ENCODE data around the gene ROR1. TPM values are rescaled to one million over a fixed set of nuclear protein-coding genes. Genes with fewer than 3 reads are reported as not detected.

The ROR1 gene
- total and polyA plus RNA-seq, 2 donors (not counting 1 experiment from before 2014, with no cell fraction given): 0.46 to 16.0 TPM

DNA sequence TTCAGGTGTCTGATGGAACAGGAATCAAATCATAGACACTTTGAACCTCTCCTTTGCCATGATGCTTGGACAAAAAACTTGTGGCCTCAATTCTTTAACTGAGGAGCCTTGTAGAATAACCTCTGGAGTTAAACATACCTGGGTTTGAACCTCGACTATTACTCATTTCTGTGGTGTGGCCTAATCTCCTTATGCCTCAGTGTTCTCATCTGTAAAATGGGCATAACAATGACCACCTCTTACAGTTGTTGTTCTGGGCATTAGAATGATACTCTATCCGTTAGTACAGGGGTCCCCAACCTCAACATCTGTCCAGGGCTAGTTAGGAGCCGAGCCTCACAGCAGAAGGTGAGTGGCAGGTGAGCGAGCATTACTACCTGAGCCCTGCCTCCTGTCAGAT, 137.2 kb downstream of the ROR1 start:
- TF ChIP-seq EZH2 (IDR thresholded peaks at IDR 0.05; ENCODE audit: borderline replicate concordance, insufficient read depth, low read depth, low read length, poor library complexity, severe bottlenecking): no peak
- TF ChIP-seq, protein P1, sequence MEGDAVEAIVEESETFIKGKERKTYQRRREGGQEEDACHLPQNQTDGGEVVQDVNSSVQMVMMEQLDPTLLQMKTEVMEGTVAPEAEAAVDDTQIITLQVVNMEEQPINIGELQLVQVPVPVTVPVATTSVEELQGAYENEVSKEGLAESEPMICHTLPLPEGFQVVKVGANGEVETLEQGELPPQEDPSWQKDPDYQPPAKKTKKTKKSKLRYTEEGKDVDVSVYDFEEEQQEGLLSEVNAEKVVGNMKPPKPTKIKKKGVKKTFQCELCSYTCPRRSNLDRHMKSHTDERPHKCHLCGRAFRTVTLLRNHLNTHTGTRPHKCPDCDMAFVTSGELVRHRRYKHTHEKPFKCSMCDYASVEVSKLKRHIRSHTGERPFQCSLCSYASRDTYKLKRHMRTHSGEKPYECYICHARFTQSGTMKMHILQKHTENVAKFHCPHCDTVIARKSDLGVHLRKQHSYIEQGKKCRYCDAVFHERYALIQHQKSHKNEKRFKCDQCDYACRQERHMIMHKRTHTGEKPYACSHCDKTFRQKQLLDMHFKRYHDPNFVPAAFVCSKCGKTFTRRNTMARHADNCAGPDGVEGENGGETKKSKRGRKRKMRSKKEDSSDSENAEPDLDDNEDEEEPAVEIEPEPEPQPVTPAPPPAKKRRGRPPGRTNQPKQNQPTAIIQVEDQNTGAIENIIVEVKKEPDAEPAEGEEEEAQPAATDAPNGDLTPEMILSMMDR (IDR thresholded peaks at IDR 0.05): no peak

DNA sequence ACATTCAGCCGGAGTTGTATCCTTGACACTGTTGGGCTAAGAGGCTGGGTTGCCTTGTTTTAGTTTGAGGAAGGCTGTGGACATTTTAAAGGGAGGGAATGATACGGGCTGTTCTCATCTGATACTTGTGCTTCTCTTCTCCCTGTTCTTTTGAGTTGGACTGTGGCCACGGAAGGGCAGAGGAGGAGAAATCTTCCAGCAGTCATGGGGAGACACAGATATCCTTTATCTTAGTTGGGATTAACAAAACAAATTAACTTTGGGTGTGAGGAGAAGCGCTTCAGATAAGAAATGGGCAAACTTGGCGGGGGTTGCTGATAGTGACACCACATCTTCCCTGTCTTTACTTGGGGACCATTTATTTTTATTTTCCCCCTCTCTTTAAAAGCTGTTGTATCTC, 138.8 kb downstream of the ROR1 start:
- no peak for TF ChIP-seq EZH2 (IDR thresholded peaks at IDR 0.05; ENCODE audit: borderline replicate concordance, insufficient read depth, low read depth, low read length, poor library complexity, severe bottlenecking)
- TF ChIP-seq, protein P1 (IDR thresholded peaks at IDR 0.05): no peak
- ChIA-PET CTCF (interaction anchor here (4.4 to 8.6 kb wide), 2 partner anchors 139 to 223 kb away, joined by 40 to 153 read pairs; partner anchors contain the start of gene ROR1), POLR2A (no interaction called here)
- no peak overlapping the region for H3K4me3 ChIP-seq (ENCODE audit: control extremely low read depth in 1 of 5, extremely low read depth in 1 of 5, insufficient read depth in 1 of 5, low read depth in 2 of 5, low read length in 4 of 5)
- Mint-ChIP-seq H3K27ac (no peak overlapping the region), H3K27me3 (peaks cover 34% of the 10 kb centered on the region), H3K4me1 (no peaks in the 10 kb centered on the region), H3K9me3 (ENCODE audit: insufficient read depth) (no peaks in the 10 kb centered on the region), H3K4me3 (no peak overlapping the region)
- H4K20me1 ChIP-seq (ENCODE audit: control insufficient read depth, insufficient read depth, low read length, poor library complexity, severe bottlenecking): no peaks in the 10 kb centered on the region
- H3K27me3 ChIP-seq (replicated peaks in 1 of 4; ENCODE audit: control extremely low read depth in 1 of 4, control insufficient read depth in 3 of 4, insufficient read depth in 4 of 4, low read length in 3 of 4): peaks cover 0 to 4% (median 0%) of the 10 kb centered on the region in 4 experiments
- ATAC-seq (ENCODE audit: low read depth): no peak
- intact Hi-C loops (cut with micrococcal nuclease): no loop called here
- no peaks in the 10 kb centered on the region for H3K9me3 ChIP-seq (ENCODE audit: control extremely low read depth in 1 of 3, control insufficient read depth in 2 of 3, insufficient read depth in 1 of 3, low read length in 2 of 3)
- 97% methylated on average over 3 of the region's 5 CpGs for WGBS (ENCODE audit: insufficient coverage)
- H3K36me3 ChIP-seq (replicated peaks in 1 of 2; ENCODE audit: control extremely low read depth in 1 of 2, control insufficient read depth in 1 of 2, extremely low read depth in 1 of 2, insufficient read depth in 2 of 2, low read length in 1 of 2): no peaks in the 10 kb centered on the region
- H3K9ac ChIP-seq (ENCODE audit: low read length): no peak overlapping the region
- H3K79me2 ChIP-seq (ENCODE audit: control insufficient read depth, insufficient read depth, low read length): no peaks in the 10 kb centered on the region
- H3K27ac ChIP-seq (ENCODE audit: low read length in 2 of 2): no peak overlapping the region
- no peak for DNase-seq
- no peak overlapping the region for H3K4me2 ChIP-seq (replicated peaks; ENCODE audit: low read depth, low read length, poor library complexity, severe bottlenecking)
- H3K4me1 ChIP-seq (ENCODE audit: control insufficient read depth in 2 of 2, insufficient read depth in 2 of 2, low read length in 2 of 2): no peaks in the 10 kb centered on the region
- no peak overlapping the region for H2AFZ ChIP-seq (ENCODE audit: insufficient read depth, low read depth, low read length, poor library complexity, severe bottlenecking)

More for the DNA sequence above, 137.2 kb downstream of the ROR1 start:
- no peak for DNase-seq
- H3K4me3 ChIP-seq (ENCODE audit: control extremely low read depth in 1 of 5, extremely low read depth in 1 of 5, insufficient read depth in 1 of 5, low read depth in 2 of 5, low read length in 4 of 5): no peak overlapping the region
- Mint-ChIP-seq H3K9me3 (ENCODE audit: insufficient read depth) (no peaks in the 10 kb centered on the region), H3K27me3 (peaks cover 34% of the 10 kb centered on the region), H3K4me3 (no peak overlapping the region), H3K4me1 (no peaks in the 10 kb centered on the region), H3K27ac (no peak overlapping the region)
- H3K79me2 ChIP-seq (ENCODE audit: control insufficient read depth, insufficient read depth, low read length): no peaks in the 10 kb centered on the region
- intact Hi-C loops (cut with micrococcal nuclease): no loop called here
- peaks cover 0 to 4% (median 0%) of the 10 kb centered on the region in 4 experiments for H3K27me3 ChIP-seq (replicated peaks in 1 of 4; ENCODE audit: control extremely low read depth in 1 of 4, control insufficient read depth in 3 of 4, insufficient read depth in 4 of 4, low read length in 3 of 4)
- ChIA-PET POLR2A (no interaction called here), CTCF (no interaction called here)
- WGBS (ENCODE audit: insufficient coverage): 73% methylated on average over 3 of the region's 4 CpGs
- H3K9me3 ChIP-seq (ENCODE audit: control extremely low read depth in 1 of 3, control insufficient read depth in 2 of 3, insufficient read depth in 1 of 3, low read length in 2 of 3): no peaks in the 10 kb centered on the region
- no peak overlapping the region for H3K9ac ChIP-seq (ENCODE audit: low read length)
- H3K27ac ChIP-seq (ENCODE audit: low read length in 2 of 2): no peak overlapping the region
- ATAC-seq (ENCODE audit: low read depth): no peak
- no peaks in the 10 kb centered on the region for H3K4me1 ChIP-seq (ENCODE audit: control insufficient read depth in 2 of 2, insufficient read depth in 2 of 2, low read length in 2 of 2)
- H3K36me3 ChIP-seq (replicated peaks in 1 of 2; ENCODE audit: control extremely low read depth in 1 of 2, control insufficient read depth in 1 of 2, extremely low read depth in 1 of 2, insufficient read depth in 2 of 2, low read length in 1 of 2): no peaks in the 10 kb centered on the region
- no peak overlapping the region for H2AFZ ChIP-seq (ENCODE audit: insufficient read depth, low read depth, low read length, poor library complexity, severe bottlenecking)
- H4K20me1 ChIP-seq (ENCODE audit: control insufficient read depth, insufficient read depth, low read length, poor library complexity, severe bottlenecking): no peaks in the 10 kb centered on the region
- H3K4me2 ChIP-seq (replicated peaks; ENCODE audit: low read depth, low read length, poor library complexity, severe bottlenecking): no peak overlapping the region
